WTC11 (cell line): ENCODE measurements around the gene NT5DC1. TPM values are rescaled to one million over a fixed set of nuclear protein-coding genes. Genes with fewer than 3 reads are reported as not detected.

Experiments
- AFF4 ChIP-seq: sonication (generic); formaldehyde crosslinking; IDR thresholded peaks from 2 replicates; pipeline ENCODE4 v1.8.1; 2023; ENCODE audit warnings: mild to moderate bottlenecking, missing genetic modification reagents, borderline replicate concordance
- ARID4B ChIP-seq: sonication (generic); formaldehyde crosslinking; IDR thresholded peaks from 2 replicates; pipeline ENCODE4 v1.8.0; 2023; ENCODE audit warnings: missing genetic modification reagents, mild to moderate bottlenecking, borderline replicate concordance
- ATF2 ChIP-seq: sonication (generic); formaldehyde crosslinking; IDR thresholded peaks from 2 replicates; pipeline ENCODE4 v1.8.1; 2022; ENCODE audit warnings: low read depth, missing genetic modification reagents, borderline replicate concordance
- CREM ChIP-seq: sonication (generic); formaldehyde crosslinking; IDR thresholded peaks from 2 replicates; pipeline ENCODE4 v1.8.1; 2022; ENCODE audit warnings: mild to moderate bottlenecking, missing genetic modification reagents, moderate library complexity
- CTCF ChIP-seq: fragments of 200-600 bp; IDR thresholded peaks from 2 replicates; pipeline ENCODE4 v1.8.0; 2022; ENCODE audit warnings: antibody characterized with exemption
- EMX1 ChIP-seq: fragments of 250-450 bp; sonication (Bioruptor Pico); IDR thresholded peaks from 2 replicates; pipeline ENCODE4 v1.8.0; 2021; ENCODE audit warnings: mild to moderate bottlenecking
- ESRRA ChIP-seq: sonication (generic); formaldehyde crosslinking; IDR thresholded peaks from 2 replicates; pipeline ENCODE4 v1.8.1; 2022; ENCODE audit warnings: mild to moderate bottlenecking, missing genetic modification reagents, borderline replicate concordance
- HMGA2 ChIP-seq: fragments of 250-450 bp; sonication (Bioruptor Pico); IDR thresholded peaks from 2 replicates; pipeline ENCODE4 v1.4.0; 2021; ENCODE audit warnings: mild to moderate bottlenecking, moderate library complexity
- IRF2 ChIP-seq: sonication (generic); formaldehyde crosslinking; IDR thresholded peaks from 2 replicates; pipeline ENCODE4 v1.8.0; 2022; ENCODE audit warnings: low read depth, missing genetic modification reagents, borderline replicate concordance
- MYBL2 ChIP-seq: sonication (generic); formaldehyde crosslinking; IDR thresholded peaks from 2 replicates; pipeline ENCODE4 v1.8.1; 2023; ENCODE audit warnings: mild to moderate bottlenecking, moderate library complexity, missing genetic modification reagents
- NFATC4 ChIP-seq: fragments of 250-450 bp; sonication (Bioruptor Pico); IDR thresholded peaks from 2 replicates; pipeline ENCODE4 v1.9.0; 2021; ENCODE audit warnings: mild to moderate bottlenecking
- PRRX2 ChIP-seq: fragments of 250-450 bp; sonication (Bioruptor Pico); IDR thresholded peaks from 2 replicates; pipeline ENCODE4 v1.8.0; 2021; ENCODE audit warnings: mild to moderate bottlenecking
- RORB ChIP-seq: fragments of 250-450 bp; sonication (Bioruptor Pico); IDR thresholded peaks from 2 replicates; pipeline ENCODE4 v1.9.0; 2021; ENCODE audit warnings: mild to moderate bottlenecking
- SOX15 ChIP-seq: fragments of 250-450 bp; sonication (Bioruptor Pico); IDR thresholded peaks from 2 replicates; pipeline ENCODE4 v1.9.0; 2021; ENCODE audit warnings: mild to moderate bottlenecking
- TP53 ChIP-seq: sonication (generic); formaldehyde crosslinking; IDR thresholded peaks from 2 replicates; pipeline ENCODE4 v1.8.1; 2023; ENCODE audit warnings: mild to moderate bottlenecking, missing genetic modification reagents
- ZMAT4 ChIP-seq: fragments of 250-450 bp; sonication (Bioruptor Pico); IDR thresholded peaks from 2 replicates; pipeline ENCODE4 v1.9.0; 2021; ENCODE audit warnings: mild to moderate bottlenecking
- ZNF219 ChIP-seq: sonication (generic); formaldehyde crosslinking; IDR thresholded peaks from 2 replicates; pipeline ENCODE4 v1.8.0; 2023; ENCODE audit warnings: missing genetic modification reagents, mild to moderate bottlenecking, borderline replicate concordance
- ZNF396 ChIP-seq: fragments of 250-450 bp; sonication (Bioruptor Pico); IDR thresholded peaks from 2 replicates; pipeline ENCODE4 v1.8.0; 2021; ENCODE audit warnings: mild to moderate bottlenecking, moderate library complexity, borderline replicate concordance
- ZNF425 ChIP-seq: fragments of 250-450 bp; sonication (Bioruptor Pico); conservative IDR thresholded peaks from 2 replicates; pipeline ENCODE4 v1.9.0; 2021; ENCODE audit warnings: mild to moderate bottlenecking
- ZNF512 ChIP-seq: sonication (generic); formaldehyde crosslinking; IDR thresholded peaks from 2 replicates; pipeline ENCODE4 v1.8.1; 2022; ENCODE audit warnings: missing genetic modification reagents, borderline replicate concordance
- total RNA-seq: library from RNA; stranded (reverse); gene quantifications from 3 replicates; pipeline ENCODE4 v1.2.3, GENCODE V29; 2021

Gene NT5DC1
- total RNA-seq, 1 experiment from 2014 or later = 67.9 TPM

GRCh38 chr6:116279232-116280160 is 178.8 kb downstream of the NT5DC1 start, which contains the start of gene TSPYL1 (continued):
- TF ChIP-seq ARID4B (CRISPR knock-in tag) (peak; percentile 60; the same call in 1 of the 2 replicates), ZMAT4 (CRISPR knock-in tag) (no peak), SOX15 (CRISPR knock-in tag) (no peak), PRRX2 (CRISPR knock-in tag) (no peak), CREM (CRISPR knock-in tag) (peak; percentile 61), ZNF512 (CRISPR knock-in tag) (no peak), AFF4 (peak; percentile 92), ATF2 (CRISPR knock-in tag) (no peak), HMGA2 (CRISPR knock-in tag) (no peak), TP53 (peak; percentile 91; the same call in 1 of the 2 replicates), ESRRA (CRISPR knock-in tag) (0 out of 2 replicates have a peak, but pooled peaks have one; percentile 50), ZNF396 (CRISPR knock-in tag) (no peak), CTCF (no peak), ZNF425 (no peak), IRF2 (no peak), ZNF219 (CRISPR knock-in tag) (no peak), RORB (CRISPR knock-in tag) (no peak), EMX1 (CRISPR knock-in tag) (no peak), MYBL2 (CRISPR knock-in tag) (peak; percentile 43; the same call in 1 of the 2 replicates), NFATC4 (CRISPR knock-in tag) (no peak)
